ENCODE data around the gene ATRN.
"Not testable (repeated sequence)": the region's sequence is repeated elsewhere in the genome, so short reads cannot be mapped to it uniquely, and the experiment has no call there.

ATRN gene

DNA sequence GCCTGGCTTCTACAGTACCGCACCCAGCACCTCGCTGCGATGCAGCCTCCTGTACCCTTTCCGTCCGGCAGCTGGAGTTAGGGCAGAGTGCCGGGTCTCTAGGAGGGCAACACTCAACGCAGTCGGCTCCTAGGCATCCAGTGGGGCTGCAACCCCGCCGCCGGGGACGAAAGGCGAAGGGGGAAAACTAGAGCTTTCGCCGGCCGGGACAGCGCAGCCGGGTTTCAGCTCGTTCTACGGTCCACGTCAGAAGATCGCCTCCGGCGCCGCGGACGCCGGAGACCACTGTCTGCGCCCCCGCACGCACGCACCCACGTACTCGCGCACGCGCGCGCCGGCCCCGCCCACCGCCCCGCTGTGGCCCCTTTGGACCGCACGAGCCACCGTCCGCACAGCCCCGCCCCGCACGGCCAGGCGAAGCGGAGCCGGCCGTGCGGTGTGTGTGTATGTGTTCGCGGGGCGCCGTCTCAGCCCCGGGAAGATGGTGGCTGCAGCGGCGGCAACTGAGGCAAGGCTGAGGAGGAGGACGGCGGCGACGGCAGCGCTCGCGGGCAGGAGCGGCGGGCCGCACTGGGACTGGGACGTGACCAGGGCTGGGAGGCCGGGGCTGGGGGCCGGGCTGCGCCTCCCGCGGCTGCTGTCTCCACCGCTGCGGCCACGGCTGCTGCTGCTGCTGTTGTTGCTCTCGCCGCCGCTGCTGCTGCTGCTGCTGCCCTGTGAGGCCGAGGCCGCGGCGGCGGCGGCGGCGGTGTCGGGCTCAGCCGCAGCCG is at the start of gene ATRN:
Gene ATRN, plus strand, starts transcription at position 392 of the 770 bp plus-strand sequence. Its CDS starts 90 bp downstream, at position 482.
- DNase-seq (ENCODE audit: low read depth, low spot score): peak; percentile 79

DNA sequence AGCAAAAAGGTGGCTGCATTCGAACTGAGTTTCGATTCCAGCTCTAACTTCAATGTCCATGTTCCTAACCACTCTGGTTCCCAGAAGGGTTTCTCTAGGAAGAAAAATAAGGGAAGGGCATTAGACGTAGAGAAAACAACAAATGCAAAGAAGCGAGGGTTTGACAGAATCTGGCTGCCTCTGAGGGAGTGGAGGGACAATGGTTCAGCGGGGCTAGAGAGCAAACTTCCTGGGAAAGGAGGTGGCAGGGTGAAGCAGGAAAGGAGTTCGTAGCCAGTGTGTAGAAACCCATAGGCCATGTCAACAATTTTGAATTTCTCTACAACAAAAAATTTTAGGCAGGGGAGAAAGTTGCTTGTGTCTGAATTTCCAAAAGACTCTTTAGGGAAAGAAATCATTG is 48.8 kb upstream of the ATRN start:
- no peak for DNase-seq (ENCODE audit: low read depth, low spot score)

GRCh38 chr20:3423126-3423525 is 47.7 kb upstream of the ATRN start:
- no peak for DNase-seq (ENCODE audit: low read depth, low spot score)

- DNase-seq (ENCODE audit: low read depth, low spot score): not testable (repeated sequence)
These were observed 44.1 kb upstream of the ATRN start for GRCh38 chr20:3426766-3427165.

DNA sequence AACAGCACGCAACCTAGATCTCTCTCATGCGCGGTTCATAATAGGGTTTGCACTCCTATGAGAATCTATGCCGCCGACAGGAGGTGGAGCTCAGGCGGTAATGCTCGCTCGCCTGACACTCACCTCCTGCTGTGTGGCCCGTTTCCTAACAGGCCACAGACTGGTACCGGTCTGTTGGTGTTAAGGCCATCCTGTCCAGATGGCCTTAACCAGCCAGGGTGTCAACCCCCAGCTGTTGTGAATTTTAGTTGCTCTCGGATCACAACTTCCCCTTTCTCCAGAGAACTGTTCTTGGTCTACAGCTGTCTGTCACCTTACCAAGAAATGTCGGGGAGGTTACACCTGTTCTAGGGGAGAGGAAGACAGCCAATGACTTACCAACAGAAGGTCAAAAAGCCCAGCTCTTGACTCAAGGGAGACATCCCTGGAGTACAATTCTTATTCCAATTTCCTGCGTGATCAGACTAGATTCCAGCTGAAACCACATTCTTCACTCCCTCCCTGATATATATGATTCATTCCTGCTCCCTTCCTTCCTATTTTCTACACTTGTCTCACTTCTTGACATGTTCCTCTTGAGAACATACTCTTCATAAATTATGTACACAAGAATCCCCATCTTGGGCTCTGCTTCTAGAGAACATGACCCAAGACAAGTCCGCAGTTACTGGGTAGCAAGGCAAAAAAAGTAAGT is 40.3 kb upstream of the ATRN start:
- no peak for DNase-seq (ENCODE audit: low read depth, low spot score)

- no peak for DNase-seq (ENCODE audit: low read depth, low spot score)
These were observed 39.7 kb upstream of the ATRN start for GRCh38 chr20:3431109-3431508.

- DNase-seq (ENCODE audit: low read depth, low spot score): no peak
These were observed 38.0 kb upstream of the ATRN start for GRCh38 chr20:3432844-3433243.

- DNase-seq (ENCODE audit: low read depth, low spot score): no peak
These were observed 37.1 kb upstream of the ATRN start for GRCh38 chr20:3433744-3434143.

DNA sequence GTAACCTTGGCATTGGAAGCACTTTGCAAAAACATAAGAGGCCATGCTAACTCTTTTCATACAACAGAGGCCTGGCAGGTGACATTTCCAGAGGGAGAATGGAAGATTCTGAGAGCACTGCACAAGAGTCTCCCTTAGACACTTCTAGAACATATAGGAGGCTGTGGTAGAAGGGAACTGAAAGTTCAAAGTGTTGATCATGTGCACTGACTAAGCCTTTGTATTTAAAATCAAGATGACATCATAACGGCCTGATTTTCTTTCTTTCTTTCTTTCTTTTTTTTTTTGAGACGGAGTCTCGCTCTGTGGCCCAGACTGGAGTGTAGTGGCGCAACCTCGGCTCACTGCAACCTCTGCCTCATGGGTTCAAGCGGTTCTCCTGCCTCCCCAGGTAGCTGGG is 36.6 kb upstream of the ATRN start:
- DNase-seq (ENCODE audit: low read depth, low spot score): no peak

DNA sequence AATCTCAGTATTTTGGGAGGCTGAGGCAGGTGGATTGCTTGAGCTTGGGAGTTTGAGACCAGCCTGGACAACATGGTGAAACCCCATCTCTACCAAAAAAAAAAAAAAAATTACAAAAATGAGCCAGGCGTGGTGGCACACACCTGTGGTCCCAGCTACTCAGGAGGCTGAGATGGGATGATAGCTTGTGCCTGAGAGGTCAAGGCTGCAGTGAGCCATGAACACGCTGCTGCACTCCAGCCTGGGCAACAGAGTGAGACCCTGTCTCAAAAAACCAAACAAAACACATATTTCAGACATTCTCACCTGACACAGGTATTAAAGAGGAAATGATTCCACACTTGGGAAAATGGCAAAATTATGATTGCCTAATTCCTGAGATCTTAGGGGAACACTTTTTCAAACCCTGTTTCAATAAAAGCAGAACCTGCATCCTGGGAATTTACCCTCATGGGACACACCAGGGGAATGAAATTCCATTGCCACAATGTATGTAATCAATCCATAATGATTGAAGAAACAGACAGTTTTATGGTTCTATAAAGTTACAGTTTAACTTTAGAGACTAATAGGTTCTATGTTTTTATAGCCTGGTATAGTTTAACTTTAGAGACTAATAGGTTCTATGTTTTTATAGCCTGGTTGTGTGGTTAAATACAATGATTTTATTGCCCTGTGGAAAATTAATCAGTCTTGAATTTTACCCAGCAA is 33.8 kb upstream of the ATRN start:
- DNase-seq (ENCODE audit: low read depth, low spot score): no peak

- DNase-seq (ENCODE audit: low read depth, low spot score): no peak
These were observed 24.0 kb upstream of the ATRN start for GRCh38 chr20:3446779-3447178.

- no peak for DNase-seq (ENCODE audit: low read depth, low spot score)
These were observed 23.5 kb upstream of the ATRN start for GRCh38 chr20:3447321-3447720.

- no peak for DNase-seq (ENCODE audit: low read depth, low spot score)
These were observed 21.5 kb upstream of the ATRN start for GRCh38 chr20:3449319-3449718.

DNA sequence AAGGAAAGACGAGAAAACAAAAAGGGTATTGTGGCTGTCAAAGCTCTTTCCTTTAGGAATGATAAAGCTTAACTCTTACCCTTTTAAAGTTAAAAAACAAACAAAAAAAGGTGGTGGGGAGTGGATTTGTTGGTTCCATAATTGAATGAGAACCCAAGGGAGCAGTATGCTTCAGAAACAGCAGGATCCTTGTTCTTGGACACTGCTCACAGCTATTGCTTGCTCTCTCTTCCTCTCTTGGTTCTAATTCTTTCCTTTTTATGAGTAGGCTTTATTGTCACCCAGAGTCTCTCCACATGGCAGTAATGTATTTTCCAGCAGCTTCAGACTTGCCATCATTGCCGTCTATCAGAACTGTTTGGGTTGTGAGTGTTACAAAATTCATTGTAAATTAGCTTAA is 18.7 kb upstream of the ATRN start:
- no peak for DNase-seq (ENCODE audit: low read depth, low spot score)

DNA sequence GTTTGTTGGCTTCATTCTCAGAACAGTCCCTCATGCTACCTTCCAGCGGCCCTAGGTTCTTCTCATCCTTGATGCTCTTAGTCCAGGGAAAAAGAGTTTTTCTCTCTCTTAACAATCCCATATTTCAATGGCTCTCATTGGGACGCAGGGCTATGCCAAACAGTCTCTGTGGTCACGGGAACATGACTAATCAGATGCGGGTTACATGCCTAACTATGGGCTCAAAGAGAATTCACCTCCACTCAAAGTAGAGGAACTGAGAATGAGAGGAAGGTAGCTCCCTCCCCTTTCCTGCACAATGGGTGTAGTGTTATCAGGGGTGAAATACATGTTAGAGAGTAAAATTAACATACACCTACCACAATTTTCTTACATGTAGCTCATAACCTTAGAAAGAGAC is 18.1 kb upstream of the ATRN start:
- no peak for DNase-seq (ENCODE audit: low read depth, low spot score)

DNA sequence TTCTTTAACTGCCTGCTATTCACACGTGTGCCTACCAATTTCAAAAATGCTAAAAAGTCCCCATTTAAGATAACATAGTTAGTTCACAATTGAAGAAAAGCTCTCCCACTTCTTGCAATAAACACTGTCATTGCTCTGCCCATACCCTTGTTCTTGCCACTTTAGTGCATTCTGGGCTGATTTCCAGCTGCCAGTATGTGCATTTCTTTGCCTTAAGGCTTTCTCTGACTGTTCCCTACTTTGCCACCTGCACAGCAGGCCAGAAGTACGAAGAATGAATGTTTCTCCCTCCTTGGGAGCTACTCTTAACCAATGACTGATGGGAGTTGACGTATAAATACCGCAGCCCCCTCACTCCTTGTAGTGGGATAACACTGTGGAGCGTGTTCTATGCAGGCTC is 16.0 kb upstream of the ATRN start:
- no peak for DNase-seq (ENCODE audit: low read depth, low spot score)

DNA sequence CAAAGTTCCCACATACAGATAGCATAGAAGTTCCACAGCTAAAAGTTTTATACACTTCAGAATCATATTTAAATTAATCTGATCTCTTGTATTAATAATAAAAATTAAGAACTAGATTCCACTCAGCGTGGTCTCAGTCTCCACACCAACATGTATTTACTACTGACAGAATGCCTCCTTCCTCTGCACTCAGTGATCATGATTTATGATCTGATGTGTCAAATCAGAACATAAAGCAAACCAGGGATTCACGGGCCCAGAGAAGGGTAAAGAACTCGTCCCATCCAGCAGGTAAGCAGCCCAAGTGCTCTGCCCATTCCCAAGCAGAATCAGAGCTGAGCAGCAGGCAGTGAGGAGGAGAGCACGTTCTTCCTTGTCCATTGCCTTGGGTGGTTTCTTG is 14.2 kb upstream of the ATRN start:
- DNase-seq (ENCODE audit: low read depth, low spot score): no peak

GRCh38 chr20:3459881-3460307 is 10.9 kb upstream of the ATRN start:
- no peak for DNase-seq (ENCODE audit: low read depth, low spot score)

- peak; percentile 6 for DNase-seq (ENCODE audit: low read depth, low spot score)
These were observed 9.5 kb upstream of the ATRN start for GRCh38 chr20:3461211-3461771.

DNA sequence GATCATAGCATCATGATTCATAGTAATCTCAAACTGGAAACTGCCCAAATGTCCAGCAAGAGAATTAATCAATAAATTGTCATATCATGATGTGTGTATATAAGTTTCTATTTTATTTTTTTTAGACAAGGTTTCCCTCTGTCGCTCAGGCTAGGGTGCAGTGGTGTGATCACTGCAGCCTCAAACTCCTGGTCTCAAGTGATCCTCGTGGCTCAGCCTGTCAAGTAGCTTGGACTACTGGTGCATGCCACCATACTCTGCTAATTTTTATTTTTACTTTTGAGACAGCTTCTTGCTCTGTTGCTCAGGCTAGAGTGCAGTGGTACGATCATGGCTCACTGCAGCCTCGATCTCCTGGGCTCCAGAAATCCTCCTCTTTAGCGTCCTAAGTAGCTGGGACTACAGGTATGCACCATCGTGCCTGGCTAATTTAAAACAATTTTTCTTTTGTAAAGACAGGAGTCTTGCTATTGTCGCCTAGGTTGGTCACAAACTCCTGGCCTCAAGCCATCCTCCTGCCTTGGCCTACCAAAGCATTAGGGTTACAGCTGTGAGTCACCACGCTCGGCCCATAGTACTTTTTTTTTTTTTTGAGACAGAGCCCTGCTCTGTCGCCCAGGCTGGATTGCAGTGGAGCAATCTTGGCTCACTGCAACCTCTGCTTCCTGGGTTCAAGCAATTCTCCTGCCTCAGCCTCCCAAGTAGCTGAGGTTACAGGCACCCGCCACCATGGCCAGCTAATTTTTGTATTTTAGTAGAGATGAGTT is 8.7 kb upstream of the ATRN start:
- DNase-seq (ENCODE audit: low read depth, low spot score): no peak

DNA sequence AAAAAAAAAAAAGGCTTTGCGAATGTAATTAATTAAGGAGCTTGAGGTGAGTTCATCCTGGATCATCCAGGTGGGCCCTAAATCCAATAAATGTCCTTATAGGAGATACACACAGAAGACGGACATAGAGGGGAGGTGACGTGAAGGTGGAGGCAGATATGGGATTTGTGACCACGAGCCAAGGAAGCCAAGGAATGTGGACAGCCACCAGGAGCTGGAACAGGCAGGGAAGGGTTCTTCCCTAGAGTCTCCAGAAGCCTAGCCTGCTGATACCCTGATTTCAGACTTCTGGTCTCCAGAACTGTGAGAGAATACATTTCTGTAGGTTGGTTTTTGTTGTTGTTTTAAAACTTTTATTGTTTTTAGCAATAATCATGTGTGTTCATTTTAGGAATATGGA is 6.7 kb upstream of the ATRN start:
- DNase-seq (ENCODE audit: low read depth, low spot score): no peak

- DNase-seq (ENCODE audit: low read depth, low spot score): no peak
These were observed 5.5 kb upstream of the ATRN start for GRCh38 chr20:3465301-3465700.

Measured in smooth muscle cell of the brain vasculature (primary cell).